NCI-H1048 (cell line): ENCODE results near the gene FBXO21.
"Not testable (repeated sequence)": the region's sequence is repeated elsewhere in the genome, so short reads cannot be mapped to it uniquely, and the experiment has no call there.

Experiments
- DNase-seq: peaks from one replicate; lab custom pipeline; 2025; lab: John Stamatoyannopoulos, UW

FBXO21 gene

GRCh38 chr12:117199956-117200744, 9.9 kb upstream of the FBXO21 start:
- DNase-seq, result not testable (repeated sequence)

GRCh38 chr12:117196334-117196733, 6.1 kb upstream of the FBXO21 start:
- not testable (repeated sequence) for DNase-seq

DNA sequence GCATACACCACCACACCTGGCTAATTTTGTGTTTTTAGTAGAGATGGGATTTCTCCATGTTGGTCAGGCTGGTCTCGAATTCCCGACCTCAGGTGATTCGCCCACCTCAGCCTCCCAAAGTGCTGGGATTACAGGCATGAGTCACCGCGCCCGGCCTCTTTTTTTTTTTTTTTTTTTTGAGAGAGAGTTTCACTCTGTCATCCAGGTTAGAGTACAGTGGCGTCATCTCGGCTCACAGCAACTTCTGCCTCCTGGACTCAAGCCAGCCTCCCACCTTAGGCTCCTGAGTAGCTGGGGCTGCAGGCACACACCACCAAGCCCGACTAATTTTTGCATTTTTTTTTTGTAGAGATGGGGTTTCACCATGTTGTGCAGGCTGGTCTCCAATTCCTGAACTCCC, 4.8 kb upstream of the FBXO21 start:
- not testable (repeated sequence) for DNase-seq

DNA sequence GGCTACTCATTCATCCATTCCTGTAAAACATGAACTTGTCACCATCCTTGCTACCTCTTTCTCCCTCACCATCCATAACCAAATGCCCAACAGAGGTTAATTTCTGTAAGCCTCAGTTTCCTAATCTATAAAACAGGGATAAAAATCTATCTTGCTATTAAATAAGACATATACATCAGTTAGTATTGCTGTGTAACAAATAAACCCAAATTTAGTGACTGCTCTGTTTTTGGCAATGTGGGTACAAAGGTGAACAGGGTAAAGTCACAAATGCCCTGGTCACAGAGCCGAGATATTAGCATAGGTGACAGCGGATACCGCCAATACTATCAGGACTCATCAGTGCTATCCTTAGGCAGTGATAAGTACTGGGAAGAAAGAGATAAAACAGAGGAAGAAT, 3.6 kb upstream of the FBXO21 start:
- no peak for DNase-seq

- DNase-seq, result not testable (repeated sequence)
These were observed 2.3 kb upstream of the FBXO21 start for GRCh38 chr12:117192581-117192980.

DNA sequence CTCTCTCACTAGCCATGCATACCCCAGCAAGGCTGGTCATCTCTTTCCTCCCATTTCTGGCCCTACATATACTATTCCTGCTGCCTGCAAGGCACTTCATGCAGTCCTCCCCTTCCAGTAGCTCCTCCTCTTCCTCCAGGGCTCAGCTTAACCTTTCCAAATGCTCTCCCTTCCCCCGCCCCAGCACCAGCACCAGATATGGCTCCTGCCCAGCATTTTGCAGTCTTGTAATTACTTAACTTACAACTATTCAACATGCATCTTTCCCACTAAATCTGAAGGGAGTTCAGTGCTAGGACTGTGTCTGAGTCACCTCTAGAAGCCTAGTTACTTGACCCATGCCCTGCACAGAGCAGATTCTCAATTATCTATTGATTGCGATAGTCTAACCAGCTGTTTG, 1.8 kb upstream of the FBXO21 start:
- DNase-seq, result no peak

GRCh38 chr12:117189725-117190209, 503 bp downstream of the FBXO21 start:
- DNase-seq, result no peak

GRCh38 chr12:117188961-117189724, 1.1 kb downstream of the FBXO21 start:
- no peak for DNase-seq

GRCh38 chr12:117188121-117188665, 2.1 kb downstream of the FBXO21 start:
- no peak for DNase-seq

GRCh38 chr12:117187421-117187820, 2.8 kb downstream of the FBXO21 start:
- DNase-seq, result no peak

GRCh38 chr12:117182866-117183265, 7.4 kb downstream of the FBXO21 start:
- DNase-seq, result no peak

- DNase-seq, result not testable (repeated sequence)
These were observed 8.8 kb downstream of the FBXO21 start for GRCh38 chr12:117181468-117181843.

GRCh38 chr12:117180758-117181467, 9.4 kb downstream of the FBXO21 start:
- no peak for DNase-seq

- DNase-seq, result no peak
These were observed 11.5 kb downstream of the FBXO21 start for GRCh38 chr12:117178745-117179144.

- no peak for DNase-seq
These were observed 12.0 kb downstream of the FBXO21 start for GRCh38 chr12:117178301-117178700.

- no peak for DNase-seq
These were observed 18.1 kb downstream of the FBXO21 start for GRCh38 chr12:117172168-117172567.

- DNase-seq, result no peak
These were observed 18.6 kb downstream of the FBXO21 start for GRCh38 chr12:117171499-117172162.

DNA sequence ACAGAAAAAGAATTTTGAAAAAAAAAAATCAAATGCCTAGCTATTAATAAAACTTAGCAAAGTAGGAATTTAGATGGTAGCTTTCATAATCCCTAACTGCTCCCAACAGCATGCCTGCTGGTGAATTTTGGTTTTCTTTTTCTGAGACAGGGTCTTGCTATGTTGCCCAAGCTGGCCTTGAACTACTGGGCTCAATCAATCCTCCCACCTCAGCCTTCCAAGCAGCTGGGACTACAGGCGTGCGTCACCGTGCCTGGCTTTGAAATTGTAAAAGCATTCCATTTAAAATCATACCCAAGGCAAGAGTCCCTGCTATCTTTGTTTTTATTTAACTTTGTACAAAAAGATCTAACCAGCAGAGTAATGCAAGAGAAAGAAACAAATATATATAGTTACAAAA, 20.7 kb downstream of the FBXO21 start:
- DNase-seq, result no peak

- no peak for DNase-seq
These were observed 21.3 kb downstream of the FBXO21 start for GRCh38 chr12:117168976-117169375.

DNA sequence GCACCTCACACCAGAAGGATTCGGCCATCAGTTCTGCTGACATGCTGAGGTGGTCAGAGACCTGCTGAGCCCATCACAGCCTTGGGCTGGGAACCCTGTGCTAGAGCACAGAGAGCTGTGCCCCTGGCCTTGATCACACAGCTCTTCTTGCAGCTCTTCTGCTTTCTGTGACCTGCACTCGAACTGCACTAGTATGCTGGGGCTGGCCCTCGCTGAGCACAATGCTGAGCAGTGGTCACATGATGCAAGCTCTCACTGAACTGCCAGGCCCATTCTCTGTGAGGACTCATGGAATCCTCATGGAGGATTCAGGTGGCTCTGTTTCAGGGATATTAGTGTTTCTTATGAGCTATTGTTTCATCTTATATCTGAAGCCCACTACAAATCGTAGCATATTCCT, 22.5 kb downstream of the FBXO21 start:
- DNase-seq, result no peak

- DNase-seq, result no peak
These were observed 24.2 kb downstream of the FBXO21 start for GRCh38 chr12:117166107-117166506.

DNA sequence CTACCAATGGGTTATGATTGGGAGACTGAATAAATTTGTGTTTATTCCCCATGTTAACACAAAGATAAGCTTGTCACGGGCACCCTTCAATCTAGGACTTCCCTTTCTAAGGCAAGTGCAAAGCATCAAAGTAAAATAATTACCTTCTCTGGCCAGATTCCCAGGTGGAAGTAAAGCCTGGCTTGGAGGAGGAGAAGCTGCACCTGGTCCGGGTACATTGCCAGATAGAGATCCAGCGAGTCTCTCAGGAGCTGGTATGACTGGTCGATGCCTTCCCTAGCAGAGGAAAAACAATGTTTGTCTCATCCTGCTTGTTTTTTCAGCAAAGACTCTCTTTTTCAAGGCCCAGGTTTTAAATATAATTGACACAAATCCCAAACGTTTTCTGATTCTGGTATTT, 24.9 kb downstream of the FBXO21 start:
- no peak for DNase-seq
